GM18505 (cell line): ENCODE data around the gene CLHC1.
"Not testable (repeated sequence)": the region's sequence is repeated elsewhere in the genome, so short reads cannot be mapped to it uniquely, and the experiment has no call there.

Source experiments
- ATAC-seq: cut with Tn5 transposase; IDR thresholded peaks from one replicate; pipeline ENCODE4 v1.9.1; 2021; ENCODE audit not compliant: unreplicated experiment
- POLR2A ChIP-seq: IDR thresholded peaks from 4 replicates; pipeline ENCODE4 v1.6.1; 2011; ENCODE audit warnings: borderline replicate concordance; ENCODE audit not compliant: insufficient read depth, insufficient read length; ENCODE audit errors: extremely low read depth

CLHC1 gene

DNA sequence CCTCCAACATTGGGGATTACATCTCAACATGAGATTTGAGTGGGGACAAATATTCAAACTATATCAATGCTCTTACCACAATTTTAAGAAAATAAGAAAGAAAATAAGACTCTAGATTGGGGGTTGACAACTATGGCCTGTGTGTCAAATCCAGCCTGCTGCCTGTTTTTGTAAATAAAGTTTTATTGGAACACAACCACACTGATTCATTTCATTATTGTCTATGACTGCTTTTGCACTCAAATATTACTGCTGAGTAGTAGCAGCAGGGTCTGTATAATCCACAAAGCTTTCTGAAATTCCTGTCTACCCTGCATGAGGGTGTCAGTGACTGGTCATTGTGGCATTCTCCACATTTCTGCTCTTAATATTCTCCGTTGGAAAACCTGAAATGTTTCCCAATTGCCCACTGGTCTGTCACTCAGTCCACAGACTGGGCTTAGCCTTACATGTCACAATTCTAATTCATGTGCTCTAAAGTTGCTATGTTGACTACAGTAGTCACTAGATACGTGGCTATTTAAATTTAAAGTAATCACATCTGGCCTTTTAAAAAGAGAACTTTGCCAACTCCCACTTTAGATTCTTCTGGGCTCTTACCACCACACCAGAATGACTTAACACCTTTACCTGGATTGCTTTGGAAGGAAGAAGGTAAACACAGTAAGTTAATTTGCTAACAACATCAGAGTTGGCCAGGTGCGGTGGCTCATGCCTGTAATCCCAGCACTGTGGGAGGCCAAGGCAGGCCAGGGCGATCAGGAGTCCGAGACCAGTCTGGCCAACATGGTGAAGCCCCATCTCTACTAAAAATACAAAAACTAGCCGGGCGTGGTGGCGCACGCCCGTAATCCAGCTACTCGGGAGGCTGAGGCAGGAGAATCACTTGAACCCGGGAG, 86.9 kb downstream of the CLHC1 start:
- no peak for ATAC-seq
- no peak for TF ChIP-seq POLR2A

DNA sequence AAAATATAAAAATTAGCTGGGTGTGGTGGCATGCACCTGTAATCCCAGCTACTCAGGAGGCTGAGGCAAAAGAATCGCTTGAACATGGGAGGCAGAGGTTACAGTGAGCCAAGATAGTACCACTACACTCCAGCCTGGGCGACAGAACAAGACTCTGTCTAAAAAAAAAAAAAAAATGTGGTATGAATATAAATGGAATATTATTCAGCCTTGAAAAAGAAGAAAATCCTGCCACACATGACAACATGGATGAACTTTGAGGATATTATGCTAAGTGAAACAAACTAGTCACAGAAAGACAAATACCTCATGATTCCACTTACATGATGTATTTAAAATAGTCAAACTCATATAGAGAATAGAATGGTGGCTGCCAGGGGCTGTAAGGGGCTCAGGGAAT, 88.4 kb downstream of the CLHC1 start:
- not testable (repeated sequence) for ATAC-seq

DNA sequence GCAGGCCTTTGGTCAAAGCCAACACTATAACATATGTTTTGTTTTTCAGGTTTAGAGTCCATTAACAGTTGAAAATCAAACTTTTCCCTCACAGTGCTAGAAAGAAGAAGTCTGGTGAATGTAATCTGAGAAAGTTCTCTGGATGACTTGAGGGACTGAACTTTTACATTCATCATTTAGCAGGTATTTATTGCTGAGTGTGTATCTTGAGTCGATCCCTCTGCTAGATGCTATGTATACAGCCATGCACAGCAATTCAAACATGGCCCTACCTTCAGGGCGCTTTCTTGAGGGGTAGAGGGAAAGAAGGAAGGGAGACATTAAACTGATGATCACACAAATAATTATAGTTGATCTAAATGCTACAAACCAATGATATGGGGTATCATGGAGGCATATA, 89.6 kb downstream of the CLHC1 start:
- TF ChIP-seq POLR2A = no peak

DNA sequence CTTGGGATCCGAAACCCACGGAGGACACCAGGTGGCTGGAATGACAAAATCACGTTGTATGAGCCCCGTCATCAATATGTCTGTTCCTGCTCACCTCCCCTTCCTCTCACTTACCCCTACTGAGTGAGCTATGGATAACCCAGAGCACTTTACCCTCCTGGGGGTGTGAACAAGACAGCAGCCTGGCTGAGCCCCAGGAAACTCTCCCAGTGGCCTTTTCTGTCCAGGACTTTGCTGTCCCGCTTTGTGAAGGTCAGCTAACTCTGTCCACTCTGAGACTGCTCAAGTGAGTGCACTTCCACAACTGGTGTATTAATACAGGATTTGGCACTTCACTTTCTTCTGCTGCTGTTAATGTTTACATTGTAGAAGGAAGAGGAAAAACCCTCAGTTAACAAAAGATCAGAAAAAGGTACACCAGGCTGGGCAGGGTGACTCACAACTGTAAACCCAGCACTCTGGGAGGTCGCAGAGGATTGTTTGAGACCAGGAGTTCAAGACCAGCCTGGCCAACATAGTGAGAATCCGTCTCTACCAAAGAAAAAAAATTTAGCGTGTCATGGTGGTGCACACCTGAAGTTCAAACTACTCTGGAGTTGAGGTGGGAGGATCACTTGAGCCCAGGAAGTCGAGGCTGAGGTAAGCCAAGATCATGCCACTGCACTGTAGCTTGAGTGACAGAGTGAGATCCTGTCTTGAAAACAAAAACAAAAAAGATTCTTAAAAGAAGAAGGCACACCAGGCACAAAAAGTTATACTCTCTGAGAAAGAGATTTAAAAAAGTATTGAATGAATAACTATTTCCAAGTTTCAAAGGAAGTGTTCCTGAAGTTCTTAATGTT, 90.3 kb downstream of the CLHC1 start:
- no peak for ATAC-seq

More for the DNA sequence above, 89.6 kb downstream of the CLHC1 start:
- no peak for ATAC-seq

DNA sequence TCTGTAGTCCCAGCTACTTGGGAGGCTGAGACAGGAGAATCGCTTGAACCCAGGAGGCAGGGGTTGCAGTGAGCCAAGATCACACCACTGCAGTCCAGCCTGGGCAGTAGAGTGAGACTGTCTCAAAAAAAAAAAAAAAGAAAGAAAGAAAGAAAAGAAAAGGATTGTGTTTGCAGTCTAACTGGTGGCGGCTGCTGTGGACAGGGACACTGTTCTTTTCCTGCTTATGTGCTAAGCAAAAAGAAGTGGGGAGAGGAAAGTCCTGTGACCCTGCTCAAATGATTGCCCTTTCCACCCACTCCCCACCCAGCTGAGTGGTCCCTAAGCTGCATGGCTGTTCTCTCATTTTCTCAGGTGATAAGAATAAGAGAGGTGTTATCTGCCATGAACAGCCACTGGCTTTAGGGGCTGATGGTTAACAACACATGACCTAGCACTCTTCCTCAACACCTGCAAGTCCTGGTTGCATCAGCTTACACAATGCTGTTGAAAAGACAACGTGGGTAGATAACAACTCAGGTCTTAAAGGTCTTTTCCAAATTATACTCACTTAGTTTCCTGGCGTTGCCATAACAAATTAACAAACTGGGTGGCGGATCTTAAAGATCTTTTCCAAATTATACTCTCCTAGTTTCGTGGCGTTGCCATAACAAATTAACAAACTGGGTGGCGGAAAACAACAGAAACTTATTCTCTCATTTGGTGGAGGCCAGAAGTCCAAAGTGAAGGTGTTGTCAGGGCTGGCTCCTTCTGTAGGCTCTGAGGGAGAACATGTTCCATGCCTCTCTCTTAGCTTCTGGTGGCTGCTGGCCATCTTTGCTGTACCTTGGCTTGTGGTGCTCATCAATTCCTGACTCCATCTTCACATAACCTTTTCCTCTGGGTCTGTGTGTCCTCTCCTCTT, 91.5 kb downstream of the CLHC1 start:
- no peak for ATAC-seq

More for the DNA sequence above, 90.3 kb downstream of the CLHC1 start:
- TF ChIP-seq POLR2A = no peak

DNA sequence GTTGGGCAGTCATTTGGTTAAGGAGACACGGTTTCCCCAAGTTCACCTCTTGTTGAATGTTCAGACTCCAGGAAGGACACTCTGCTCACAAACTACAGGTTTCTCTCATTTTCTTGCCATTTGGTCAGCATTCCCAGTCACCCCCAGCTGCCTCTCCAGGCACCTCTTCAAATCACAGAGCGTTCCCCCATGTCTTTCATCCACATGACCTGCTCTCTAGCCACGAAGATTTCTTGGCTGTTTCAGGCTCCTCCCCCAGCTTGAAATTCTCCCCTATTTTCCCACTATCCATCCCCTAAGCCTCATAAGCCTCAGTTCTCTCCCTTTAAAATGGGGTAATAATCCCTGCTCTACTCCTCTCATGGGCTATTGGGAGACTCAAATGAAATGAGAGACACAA, 92.8 kb downstream of the CLHC1 start:
- ATAC-seq = no peak
- TF ChIP-seq POLR2A = no peak

More for the DNA sequence above, 91.5 kb downstream of the CLHC1 start:
- TF ChIP-seq POLR2A = no peak

DNA sequence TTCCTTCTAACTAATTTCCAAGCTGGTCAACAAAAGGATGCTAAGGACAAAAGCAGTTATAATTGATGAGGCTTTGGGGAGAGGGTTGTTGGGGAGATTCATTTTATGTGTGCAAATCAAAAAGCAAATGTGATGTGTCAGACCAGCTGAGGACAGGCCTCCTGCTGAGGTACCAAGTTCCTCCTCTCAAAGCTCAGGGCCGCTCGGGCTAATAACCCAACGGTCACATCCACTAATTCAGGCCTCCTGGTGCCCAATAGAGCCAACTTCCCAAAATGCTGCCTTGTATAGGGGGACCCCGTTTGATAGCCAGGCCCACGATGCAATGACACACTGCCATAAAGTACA, 93.2 kb downstream of the CLHC1 start:
- ATAC-seq = no peak
- TF ChIP-seq POLR2A = no peak

DNA sequence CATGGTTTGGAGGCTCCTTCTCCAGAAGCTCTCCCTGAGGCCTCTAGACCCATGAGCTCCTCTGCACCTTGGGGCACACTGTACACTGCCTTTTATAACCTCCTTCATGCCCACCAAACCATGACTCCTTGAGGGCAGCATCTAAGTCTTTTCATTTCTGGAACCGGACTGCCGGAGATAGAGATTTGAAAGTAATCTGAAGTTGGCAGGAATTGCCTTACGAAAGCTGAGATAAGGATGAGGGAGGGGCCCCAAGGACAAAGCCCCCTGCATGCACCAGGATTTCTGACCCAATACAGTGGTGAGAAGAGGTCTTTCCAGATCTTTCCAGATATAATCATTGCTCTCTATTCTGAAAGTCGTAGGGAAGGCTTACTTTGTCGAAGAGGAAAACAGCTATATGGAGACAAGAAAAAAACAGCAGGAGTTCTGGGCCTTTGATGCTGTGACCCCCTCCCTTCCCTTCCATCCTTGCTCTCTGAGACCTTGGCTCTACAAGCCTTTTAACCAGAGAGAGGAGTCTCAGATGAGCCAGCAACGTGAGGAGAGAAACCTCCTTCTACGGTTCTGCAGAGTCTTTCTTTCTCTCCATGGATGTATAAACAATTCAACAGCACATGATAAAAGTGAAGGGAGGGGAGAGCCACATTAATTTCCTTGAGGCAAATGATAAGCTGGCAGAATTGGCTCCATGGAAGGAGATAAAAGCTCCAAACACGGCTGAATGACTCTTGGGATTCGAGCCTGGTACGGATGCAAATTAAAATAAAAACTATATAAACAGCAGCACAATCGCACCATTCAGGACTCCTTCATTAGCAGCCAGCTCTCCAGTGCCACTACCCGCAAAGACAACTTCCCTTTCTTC, 93.8 kb downstream of the CLHC1 start:
- TF ChIP-seq POLR2A = no peak
- ATAC-seq = no peak

DNA sequence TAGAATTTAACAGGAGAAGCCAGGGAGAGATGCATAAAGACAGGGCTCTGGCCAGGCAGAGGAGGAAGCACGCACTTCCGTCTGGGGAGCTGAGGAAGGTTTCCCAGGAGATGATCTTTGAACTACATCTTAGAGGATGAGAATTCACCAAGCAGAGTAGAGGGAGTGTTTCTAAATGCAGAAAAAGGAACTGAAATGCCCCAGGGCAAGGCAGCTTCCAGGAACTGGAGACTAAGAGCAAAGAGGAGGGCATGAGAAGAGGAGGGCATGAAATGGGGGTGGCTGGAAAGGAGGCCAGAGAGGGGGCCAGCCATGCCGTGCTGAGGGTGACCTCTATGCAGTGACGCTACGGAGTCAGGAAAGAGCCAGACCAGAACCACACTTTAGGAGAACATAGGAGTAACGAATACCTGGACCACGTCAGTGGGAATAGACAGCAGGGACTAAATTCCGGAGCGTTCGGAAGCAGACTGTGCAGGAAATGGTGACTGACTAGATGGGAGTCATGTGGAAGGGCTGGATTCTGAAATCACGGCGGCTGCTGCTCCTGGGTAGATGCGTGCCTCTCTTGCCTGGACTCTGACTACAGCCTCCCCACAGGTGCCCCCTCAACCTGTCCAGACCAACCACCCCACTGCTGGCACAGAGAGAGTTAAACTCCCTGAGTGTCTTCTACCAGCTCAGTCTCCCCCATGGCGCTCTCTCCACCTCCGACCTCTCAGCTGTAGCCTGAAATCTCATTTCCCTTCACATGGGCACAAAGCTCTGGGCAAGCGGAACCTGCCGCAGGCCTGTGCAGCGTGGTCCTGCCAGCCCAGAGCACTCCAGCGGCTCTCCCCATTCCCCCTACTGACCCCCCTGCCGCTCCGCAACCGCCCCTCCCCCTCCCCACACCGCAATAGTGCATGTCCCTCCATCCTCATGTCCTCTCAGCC, 94.8 kb downstream of the CLHC1 start:
- no peak for ATAC-seq
- TF ChIP-seq POLR2A = no peak

DNA sequence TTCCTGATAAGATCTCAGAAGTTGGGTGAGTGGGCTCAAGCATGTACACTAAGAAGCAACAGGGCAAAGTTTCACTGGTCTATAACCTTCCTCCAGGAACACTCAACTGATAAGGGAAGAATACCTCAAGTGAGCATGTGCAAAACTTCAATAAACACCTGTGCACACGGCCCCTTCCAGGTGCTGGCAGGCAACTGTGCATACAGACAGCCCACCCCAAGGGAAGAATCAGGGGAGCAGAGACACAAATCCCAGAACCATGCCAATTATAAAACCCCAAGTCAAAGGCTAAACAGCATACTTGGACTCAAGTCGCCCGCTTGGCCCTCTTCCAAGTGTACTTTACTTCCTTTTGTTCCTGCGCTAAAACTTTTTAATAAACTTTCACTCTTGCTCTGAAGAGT, 96.0 kb downstream of the CLHC1 start:
- no peak for ATAC-seq

DNA sequence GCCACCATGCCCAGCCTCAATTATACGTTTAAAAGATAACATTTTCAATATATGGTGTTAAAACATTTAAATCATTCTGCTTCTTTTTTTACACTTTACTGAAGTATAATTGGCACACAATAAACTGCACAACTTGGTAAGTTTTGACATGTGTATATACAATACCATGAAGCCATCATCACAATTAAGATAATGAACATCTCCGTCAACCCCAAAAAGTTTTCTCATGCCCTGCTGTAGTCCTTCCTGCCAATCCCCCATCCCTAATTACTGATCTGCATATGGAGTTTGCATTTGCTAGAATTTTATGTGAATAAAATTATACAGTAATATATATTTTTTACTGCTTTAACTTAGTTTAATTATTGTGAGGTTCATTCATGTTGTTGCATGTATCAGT, 96.6 kb downstream of the CLHC1 start:
- no peak for ATAC-seq

More for the DNA sequence above, 96.0 kb downstream of the CLHC1 start:
- no peak for TF ChIP-seq POLR2A

DNA sequence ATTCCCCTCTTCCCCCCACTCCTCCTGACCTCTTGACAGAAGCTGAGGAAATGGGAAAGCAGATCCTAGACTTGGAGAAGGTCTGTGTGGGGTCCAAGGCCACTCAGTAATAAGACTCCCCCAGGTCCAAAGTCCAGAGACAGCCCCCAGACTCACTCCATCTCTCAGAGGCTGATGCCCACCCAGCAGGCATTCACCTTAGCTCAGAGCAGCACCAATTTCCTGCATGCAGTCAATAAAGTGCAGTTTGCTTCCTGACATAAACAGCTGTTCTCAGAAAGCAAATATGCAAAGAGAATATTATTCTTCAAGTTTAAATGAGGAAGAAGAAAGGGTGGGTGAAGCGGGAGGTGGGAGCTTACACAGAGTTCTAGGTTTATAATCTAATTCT, 97.8 kb downstream of the CLHC1 start:
- no peak for TF ChIP-seq POLR2A
- ATAC-seq = no peak

More for the DNA sequence above, 96.6 kb downstream of the CLHC1 start:
- no peak for TF ChIP-seq POLR2A
